NCI-H526 (cell line): ENCODE measurements around the gene FXYD1.
"Not testable (repeated sequence)": the region's sequence is repeated elsewhere in the genome, so short reads cannot be mapped to it uniquely, and the experiment has no call there.

Experiments used
- DNase-seq, 2 experiments: peaks; one replicate each; lab custom pipeline; 2025; lab: John Stamatoyannopoulos, UW

Gene FXYD1

GRCh38 chr19:35138305-35138892, at the start of gene FXYD1:
Gene FXYD1 (plus strand): TSS chr19:35138824. CDS start chr19:35140080, 1,256 bp downstream.
- no peak for DNase-seq

- DNase-seq: no peak
Observed at GRCh38 chr19:35089554-35089953, 49.1 kb upstream of the FXYD1 start.

- no peak for DNase-seq
Observed at GRCh38 chr19:35090160-35090505, 48.5 kb upstream of the FXYD1 start.

GRCh38 chr19:35090506-35091214, 48.0 kb upstream of the FXYD1 start:
- peak; percentile 78 to 94 for DNase-seq

GRCh38 chr19:35093430-35093829, 45.2 kb upstream of the FXYD1 start:
- no peak for DNase-seq

GRCh38 chr19:35093941-35094647, 44.5 kb upstream of the FXYD1 start:
- no peak for DNase-seq

- no peak for DNase-seq
Observed at GRCh38 chr19:35094656-35095055, 44.0 kb upstream of the FXYD1 start.

- no peak for DNase-seq
Observed at GRCh38 chr19:35095667-35096368, 42.8 kb upstream of the FXYD1 start.

- DNase-seq: no peak
Observed at GRCh38 chr19:35098413-35099049, 40.1 kb upstream of the FXYD1 start.

- no peak for DNase-seq
Observed at GRCh38 chr19:35099155-35099896, 39.3 kb upstream of the FXYD1 start.

GRCh38 chr19:35099897-35100275, 38.7 kb upstream of the FXYD1 start:
- DNase-seq: no peak

GRCh38 chr19:35100588-35101533, 37.8 kb upstream of the FXYD1 start:
- no peak for DNase-seq

- not testable (repeated sequence) for DNase-seq
Observed at GRCh38 chr19:35101949-35102348, 36.7 kb upstream of the FXYD1 start.

- not testable (repeated sequence) for DNase-seq
Observed at GRCh38 chr19:35103614-35104013, 35.0 kb upstream of the FXYD1 start.

- no peak for DNase-seq
Observed at GRCh38 chr19:35104361-35104760, 34.3 kb upstream of the FXYD1 start.

- no peak for DNase-seq
Observed at GRCh38 chr19:35105047-35105410, 33.6 kb upstream of the FXYD1 start.

GRCh38 chr19:35105411-35106290, 33.0 kb upstream of the FXYD1 start:
- DNase-seq: no peak

- no peak for DNase-seq
Observed at GRCh38 chr19:35106291-35106583, 32.4 kb upstream of the FXYD1 start.

GRCh38 chr19:35106898-35107541, 31.6 kb upstream of the FXYD1 start:
- DNase-seq: no peak
